HG03460 (cell line): ENCODE data around the gene NPAS3.

ENCODE experiments used
- ATAC-seq: cut with Tn5 transposase; IDR thresholded peaks from one replicate; pipeline ENCODE4 v1.9.1; 2021; ENCODE audit not compliant: unreplicated experiment

Gene NPAS3

DNA sequence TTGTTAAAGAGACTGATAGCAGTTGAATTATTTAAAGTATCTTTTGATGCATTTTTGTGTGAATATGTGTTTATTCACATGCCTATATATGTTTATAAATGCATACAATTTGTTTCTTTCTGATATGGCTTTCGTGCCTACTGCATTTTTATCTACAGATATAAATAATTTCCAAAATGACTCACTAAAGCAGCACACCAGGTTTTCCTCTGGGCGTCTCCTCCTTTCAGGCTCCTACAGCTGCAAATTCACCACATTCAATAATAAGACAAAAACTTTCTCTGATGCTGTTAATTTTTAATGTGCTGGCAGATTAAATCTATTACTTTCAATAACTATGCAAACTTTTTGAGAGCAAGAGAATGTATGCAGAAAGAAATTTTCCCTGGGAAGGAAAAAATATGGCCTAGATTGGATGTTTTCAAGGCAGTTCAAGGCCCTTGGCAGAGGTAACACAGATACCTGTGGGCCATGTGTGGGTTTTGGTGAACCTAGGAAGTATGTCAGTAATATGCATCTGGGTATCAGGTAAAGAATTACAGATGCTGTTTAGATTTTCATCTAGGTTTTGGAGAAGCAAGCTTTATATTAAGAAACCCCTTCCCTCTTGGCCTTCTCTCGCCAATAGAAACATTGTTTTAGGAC is 630.4 kb downstream of the NPAS3 start:
- ATAC-seq, result no peak

DNA sequence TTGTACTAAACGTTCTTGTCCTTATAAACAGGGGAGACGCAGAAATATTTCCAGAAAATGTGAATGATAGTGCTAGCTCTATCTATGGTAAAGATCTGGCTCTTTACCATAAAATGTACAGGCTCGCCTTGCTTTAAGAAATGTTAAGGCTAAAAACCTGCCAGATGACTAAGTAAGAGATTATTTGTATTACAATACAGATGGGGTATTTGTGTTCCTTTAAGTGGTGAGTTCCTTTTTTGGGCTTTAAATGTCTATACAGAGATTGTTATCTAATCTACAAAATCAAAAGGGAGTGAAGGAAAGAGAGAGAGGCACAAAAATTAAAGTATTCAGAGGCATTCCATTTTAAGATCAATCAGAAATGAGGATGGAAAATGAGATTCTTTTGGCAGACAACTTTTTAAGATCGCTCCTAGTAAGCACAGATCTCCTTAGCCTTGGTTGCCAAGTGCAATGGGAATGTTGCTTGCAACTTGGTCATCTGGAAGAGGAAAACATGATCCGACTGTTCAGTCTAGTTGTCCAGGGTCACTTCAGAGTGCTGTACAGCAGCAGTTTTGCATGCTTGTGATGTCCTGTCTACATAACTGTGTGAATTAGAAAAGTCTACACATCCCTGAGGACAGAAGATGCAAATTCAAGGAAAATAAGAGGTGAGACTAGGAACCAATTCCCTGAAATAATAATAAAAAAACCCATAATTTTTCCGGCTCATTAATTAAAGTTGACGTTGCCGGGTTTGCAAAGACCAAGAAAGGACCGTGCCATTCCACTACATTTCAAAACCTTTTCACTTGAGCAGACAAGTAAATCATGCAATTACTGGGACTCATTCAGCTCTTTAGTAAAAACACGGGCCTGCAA is 631.4 kb downstream of the NPAS3 start:
- no peak for ATAC-seq

DNA sequence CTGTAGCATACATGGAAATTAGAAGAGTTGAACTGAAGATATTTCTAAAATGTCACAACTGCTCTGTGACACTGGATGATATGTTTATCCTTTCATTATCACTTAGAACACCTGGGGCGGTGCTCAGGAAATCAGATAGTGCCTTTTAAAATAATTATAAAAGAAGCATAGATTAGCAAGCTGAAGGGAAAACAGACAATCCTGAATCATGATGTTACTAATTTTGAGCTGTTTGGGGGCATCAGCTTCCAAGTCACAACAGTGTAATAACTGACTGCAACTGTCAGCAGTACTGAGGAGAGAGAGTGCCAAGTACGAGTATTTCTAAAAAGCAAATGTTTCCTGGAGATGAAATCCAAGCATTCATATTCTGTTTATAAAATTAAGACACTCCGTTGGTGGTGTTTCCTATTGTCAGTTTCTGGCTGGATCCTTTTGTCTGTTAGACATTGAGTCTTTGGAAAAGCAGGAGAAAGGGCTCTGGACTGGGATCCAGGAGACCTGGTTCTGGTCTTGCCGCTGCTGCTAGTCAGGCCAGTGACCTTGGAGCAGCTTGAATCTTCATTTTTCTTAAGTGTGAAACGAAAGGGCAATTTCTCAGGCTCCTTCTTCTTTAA is 632.1 kb downstream of the NPAS3 start:
- no peak for ATAC-seq

DNA sequence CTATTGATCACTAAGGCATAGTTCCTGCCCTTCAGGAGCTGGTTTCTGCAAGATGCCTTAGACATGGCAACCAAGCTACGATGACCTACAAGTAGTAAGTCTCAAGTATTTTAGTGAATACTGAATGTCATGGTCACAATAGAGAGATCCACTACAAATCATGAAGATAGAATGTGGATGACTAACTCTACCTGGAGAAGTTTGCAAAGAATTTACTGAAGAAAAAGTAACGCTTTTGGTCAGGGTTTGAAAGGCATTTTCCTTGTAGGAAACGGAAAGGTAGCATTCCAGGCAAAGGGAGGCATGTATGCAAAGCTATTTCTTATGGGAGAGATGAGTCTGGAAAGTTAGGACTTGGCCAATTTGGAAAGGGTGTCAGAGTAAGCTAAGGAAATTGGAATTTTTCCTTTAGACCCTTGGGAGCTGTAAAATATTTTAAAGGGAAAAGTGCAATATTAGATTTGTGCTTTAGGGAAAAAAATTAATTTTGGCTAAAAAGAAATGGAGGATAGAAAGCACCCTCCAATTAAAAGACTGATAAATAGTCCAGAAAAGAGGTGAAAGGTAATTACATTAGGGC is 634.7 kb downstream of the NPAS3 start:
- ATAC-seq, result no peak

DNA sequence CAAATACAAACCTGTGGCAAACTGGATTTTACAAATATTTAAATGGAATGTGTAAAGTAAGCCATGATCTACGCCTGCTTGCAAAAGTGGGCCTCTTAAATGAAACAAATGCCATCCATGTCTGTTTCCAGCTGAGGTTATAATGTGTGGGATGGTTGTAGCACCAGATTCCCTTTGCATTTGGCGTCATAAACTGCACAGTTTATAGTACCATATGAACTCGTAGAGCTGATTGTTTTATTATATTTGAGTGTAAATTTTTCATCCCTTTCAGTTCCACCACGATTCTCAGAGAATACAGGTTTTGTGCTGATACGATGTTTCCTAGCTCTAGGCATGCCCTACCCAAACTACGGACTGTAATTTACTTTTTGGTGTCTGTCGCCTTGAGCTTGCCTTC is 637.3 kb downstream of the NPAS3 start:
- no peak for ATAC-seq

DNA sequence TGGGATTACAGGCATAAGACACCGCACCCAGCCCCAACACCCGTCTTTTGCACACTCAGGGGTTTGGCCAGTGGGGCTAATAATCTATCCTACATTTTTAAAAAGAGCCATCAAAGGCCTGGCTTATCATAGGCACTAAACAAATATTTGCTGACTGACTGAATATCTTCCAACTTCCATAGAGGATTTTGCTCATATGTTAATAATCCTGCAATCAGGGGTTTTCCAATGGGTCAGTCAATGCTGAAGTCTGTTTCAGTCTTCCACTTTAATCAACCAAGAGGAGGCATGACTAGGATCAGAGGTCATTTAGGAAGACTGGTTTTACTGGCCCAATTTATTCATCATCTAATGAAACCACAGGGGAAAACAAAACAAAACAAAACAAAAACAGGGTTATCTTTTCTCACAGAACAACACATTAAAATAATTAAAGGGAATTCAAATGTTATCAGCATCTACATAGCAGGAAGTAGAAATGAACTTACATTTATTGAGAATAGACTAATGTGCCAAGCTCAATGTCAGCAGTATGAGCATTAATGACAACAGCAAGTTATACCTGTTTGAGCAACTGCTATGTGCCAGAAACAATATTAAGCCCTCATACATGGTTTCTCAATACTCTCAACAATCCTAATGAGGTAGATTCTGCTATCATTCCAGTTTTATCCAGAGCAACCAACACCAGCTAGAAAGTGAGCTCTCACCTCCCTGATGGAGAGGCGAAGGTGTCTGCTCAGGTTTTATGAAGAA is 640.0 kb downstream of the NPAS3 start:
- ATAC-seq, result no peak

DNA sequence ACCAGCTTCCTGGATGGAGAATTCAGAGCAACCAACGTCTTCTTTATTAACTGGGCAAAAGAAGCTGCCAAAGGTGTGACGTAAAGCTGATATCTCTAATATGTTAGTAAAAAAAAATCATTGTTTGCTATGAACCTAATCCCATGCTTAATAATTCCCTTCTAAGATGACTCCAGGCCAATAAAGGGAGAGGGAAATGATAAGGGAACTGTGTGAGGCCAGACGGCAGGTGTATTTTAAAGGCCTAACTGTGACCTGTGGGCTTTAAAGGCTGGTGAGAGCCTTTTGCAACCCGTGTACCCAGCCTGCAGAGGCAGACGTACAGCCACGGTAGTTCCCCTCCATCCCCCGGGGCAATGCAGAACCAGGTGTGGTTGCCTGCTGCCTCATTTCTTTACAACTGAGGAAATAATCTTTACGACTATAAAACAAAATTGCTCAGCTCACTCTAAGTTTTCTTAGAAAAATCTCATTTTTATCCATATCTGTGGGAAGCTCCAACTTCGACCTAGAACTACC is 641.6 kb downstream of the NPAS3 start:
- no peak for ATAC-seq

DNA sequence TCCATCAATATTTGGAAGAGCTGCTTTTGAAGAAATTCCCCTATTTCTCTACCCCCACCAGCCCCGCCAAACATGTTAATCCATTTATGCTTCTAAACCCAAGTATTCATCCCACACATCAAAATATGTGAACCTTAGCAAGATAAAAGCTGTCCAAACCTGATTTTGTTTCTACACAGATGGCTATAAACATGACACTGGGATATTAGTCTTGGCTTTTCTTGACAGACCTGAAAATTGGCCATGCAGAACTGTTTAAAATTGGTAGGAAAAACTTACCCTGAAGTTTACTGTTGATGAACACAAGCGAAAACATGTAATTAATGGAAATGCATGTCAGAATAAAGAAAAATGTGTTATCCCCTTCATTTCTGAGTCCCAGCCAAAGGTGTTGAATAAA is 642.2 kb downstream of the NPAS3 start:
- no peak for ATAC-seq

DNA sequence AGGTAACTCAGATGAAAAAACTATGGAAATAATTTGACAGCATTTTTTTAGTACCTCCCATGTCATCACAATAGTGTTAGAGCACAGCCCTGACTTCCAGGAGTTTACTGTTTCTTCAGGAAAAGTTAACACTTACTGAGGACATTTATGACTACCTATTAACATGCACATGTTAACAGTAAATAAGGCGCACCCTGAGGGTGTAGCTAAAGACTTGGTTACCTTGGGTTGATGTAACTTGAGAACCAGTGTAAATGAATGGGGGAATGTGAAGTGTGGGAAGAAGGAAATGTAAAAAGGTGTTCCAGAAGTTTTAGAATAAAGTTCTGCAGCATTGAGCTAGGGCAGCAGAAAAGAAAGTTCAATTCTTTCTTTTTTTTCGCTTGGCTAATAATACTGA is 646.0 kb downstream of the NPAS3 start:
- ATAC-seq, result no peak

DNA sequence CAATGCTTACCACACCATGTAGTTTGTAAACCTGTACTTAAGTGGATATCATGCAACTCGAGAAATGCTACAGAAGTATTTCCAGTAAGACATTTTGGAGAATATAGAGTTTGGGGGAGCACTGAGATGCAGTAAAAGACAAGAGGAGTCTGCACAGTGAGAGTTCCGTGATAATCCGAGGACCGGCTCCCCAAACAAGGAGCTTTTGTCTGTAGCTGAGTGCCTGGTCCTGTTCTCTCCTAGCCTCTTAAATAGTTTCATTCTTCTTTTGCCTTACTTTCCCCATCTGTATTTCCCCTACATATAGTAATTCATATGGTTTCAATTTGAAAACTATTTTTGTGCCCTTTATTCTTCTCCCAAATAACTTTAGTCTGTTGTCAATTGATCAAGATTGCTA is 648.1 kb downstream of the NPAS3 start:
- ATAC-seq, result no peak

DNA sequence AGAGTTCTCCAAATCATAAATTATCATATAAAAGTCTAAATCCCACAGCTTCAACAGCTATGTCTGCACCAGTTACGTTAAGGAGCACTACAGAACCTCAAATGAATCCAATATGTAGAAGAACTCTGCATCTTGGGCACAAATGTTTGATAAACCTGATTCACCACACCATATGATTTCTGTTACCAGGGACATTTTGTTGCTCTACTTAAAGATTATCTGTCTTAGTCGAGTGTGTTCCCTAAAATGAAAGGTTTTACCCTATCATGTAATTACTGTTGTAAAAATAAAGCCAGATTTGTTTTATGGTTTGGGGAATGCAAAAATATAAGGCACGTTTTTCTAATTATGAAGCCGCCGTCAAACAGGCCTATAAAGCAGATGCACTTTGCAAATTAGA is 649.1 kb downstream of the NPAS3 start:
- ATAC-seq, result no peak

DNA sequence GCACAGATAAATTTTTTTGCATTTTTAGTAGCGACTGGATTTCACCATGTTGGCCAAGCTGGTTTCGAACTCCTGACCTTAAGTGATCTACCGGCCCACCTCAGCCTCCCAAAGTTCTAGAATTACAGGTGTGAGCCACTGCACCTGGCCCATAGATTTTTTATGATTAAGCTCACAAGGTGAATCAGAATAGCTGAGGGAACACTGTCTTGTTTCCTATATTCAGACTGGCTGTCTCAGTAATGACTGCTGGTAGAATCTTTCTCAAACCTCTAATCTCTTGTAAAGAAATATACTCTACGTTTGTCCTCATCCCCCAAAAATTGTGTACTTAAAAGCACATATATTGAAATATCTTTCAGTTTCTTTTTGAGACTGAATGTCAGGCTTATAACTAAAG is 650.1 kb downstream of the NPAS3 start:
- ATAC-seq, result no peak

DNA sequence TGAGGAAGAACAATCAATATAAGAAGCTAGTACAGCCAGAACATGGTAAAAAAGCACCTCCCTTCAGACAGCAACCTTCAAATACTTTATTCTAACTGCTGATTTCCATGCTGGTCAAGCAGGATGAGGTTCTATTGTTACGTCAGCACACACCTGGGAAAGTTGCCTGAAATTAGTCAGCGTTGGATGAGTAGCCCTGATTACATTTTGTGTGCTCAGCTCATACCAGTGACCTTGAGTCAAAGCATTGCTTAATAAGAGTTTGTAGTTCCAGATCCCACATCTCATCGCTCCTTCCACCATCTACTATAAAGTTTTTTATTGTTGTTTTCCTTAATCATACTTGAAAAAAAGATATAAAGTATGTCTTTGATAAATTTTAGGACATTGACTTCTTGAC is 650.7 kb downstream of the NPAS3 start:
- ATAC-seq, result no peak

DNA sequence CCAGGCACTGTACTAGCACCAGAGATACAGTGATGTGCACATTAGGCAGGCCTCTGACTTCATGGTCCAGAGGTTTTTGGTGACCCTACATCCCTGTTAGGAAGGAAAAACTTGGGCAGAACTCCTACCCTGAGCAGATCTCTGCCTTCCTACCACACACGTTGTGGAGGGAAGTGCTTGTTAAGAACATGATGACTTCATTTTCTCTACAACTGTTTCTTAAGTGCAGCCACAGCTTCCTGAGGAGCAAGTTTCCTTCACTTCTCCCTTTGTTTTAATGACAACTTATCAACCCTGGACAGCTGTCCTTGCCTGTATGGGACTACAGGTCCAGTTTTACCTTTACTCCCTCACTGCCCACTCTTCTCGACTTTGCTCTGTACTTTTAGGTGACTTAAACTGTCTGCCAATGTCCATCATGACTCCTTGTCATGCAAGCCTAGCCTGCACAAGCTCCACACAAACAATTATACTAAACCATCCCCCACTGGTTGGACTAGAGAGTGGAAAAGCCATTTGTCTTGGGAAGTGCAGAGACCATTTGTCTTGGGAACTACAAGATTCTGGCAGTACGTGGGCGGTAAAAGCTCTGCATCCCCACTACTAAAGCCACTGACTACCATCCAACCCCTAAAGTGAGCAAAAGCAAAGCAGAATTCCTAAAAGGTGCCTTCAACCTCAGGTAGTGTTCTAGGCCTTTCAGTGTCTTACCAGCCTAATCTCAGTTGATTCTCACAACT is 652.4 kb downstream of the NPAS3 start:
- no peak for ATAC-seq

DNA sequence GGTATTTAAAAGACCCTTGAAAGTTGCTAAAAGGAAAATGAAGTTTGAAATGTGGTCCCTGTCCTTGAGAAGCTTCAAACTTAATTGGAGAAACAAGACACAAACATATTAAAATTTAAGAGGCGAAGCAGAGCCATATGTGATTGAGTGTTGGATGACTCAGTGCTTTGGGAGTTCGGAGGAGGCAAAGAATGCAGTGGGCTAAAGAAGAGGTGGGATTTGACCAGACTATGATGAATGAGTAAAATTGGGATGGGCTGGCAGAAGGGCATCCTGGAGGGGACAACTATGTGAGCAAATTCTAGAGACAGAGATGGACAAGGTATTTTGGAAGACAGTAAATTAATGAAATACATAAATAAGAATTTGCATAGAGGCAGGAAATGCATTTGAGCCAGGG is 653.6 kb downstream of the NPAS3 start:
- no peak for ATAC-seq

DNA sequence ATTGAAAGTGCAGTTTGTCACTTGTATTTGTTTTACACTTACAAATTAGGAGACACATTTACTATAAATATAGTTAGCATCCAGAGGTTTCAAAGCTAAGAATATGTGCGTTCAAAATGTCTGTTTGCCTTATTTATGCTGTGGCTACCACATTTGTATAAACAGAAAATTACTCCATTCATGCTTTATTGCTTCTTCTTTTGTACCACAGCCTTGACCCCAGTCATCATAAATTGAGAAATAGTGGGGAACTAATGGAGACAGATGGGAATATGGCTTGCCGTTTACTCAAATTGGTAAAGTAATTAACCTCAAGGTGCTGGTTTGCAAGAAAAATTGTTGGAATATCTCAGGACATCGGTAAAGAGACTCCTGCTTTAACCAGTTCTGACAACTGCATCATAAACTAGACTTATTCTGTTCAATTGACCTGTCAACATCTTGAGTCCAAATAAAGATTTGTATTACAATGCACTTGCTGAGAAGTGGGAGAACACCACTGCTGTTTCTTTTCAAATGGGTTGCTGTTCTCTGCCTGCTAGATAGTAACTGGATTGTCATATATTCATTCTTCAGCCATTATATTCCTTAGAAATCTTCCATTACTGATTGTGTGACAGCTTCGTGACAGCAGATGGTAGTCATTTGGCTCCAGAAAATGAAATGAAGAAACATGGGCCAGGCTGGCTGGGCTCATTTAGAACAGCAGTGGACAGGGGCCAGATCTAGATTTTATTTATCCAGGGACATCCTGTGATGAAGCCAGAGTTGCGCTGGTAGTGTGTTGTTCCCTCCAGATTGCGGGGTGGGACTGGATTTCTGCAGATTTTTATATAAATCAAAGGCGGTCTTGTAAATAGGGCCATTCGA is 657.8 kb downstream of the NPAS3 start:
- no peak for ATAC-seq

DNA sequence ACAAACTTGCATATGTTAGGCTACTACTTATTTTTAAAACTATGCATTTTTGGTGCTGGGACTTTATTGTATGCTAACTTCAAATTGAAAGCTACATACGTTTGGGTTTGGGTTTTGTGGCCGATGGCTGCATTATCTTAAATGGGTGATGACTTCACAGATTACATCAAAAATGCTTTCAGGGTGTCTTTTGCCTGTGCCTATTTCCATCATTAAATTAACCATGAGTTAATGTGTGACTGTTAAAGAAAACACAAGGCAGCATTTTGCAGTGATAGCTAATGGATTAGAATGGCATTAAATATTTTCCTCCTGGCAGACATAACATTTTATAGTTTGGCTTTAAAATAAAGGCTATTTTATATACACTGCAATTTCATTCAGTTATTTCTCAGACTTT is 659.9 kb downstream of the NPAS3 start:
- no peak for ATAC-seq

DNA sequence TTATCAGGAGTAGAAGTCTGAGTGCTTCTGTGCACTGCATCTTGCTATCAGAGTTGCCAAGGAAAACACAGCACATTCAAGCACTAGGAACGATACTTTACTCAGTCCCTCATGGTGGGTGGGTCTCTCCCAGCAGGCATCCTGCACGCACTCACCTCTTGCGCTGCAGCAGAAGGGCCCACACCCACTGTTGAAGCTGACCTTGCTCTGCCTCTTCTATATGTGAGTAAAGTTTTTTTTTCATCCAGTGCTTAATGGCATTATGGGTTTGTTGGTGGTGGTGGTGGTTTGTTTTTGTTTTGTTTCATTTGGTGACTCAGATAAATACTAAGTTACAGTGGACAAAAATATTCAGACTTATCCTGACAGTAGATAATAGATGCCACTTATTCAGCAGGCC is 663.7 kb downstream of the NPAS3 start:
- ATAC-seq, result no peak

DNA sequence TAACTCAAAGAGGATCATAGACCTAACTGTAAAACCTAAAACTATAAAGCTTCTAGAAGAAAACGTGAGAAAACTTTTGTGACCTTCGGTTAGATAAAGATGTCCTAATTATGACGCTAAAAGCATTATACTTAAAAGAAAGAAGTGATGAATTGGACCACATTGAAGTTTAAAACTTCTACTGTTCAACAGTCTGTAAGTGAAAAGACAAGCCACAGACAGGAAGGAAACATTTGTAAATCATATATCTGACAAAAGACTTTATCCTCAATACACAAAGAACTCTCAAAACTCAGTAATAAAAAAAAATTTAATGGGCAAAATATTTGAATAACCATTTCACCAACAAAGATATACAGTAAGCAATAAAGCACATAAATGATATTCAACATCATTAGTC is 667.9 kb downstream of the NPAS3 start:
- no peak for ATAC-seq
